Embryonic facial prominence (tissue), 1 donor: Measurements from ENCODE around the gene POC1A.

ENCODE experiments used
- DNase-seq: peaks from one replicate; pipeline ENCODE4 v3.0.0-alpha.2; 2016; ENCODE audit errors: extremely low spot score

Gene POC1A

DNA sequence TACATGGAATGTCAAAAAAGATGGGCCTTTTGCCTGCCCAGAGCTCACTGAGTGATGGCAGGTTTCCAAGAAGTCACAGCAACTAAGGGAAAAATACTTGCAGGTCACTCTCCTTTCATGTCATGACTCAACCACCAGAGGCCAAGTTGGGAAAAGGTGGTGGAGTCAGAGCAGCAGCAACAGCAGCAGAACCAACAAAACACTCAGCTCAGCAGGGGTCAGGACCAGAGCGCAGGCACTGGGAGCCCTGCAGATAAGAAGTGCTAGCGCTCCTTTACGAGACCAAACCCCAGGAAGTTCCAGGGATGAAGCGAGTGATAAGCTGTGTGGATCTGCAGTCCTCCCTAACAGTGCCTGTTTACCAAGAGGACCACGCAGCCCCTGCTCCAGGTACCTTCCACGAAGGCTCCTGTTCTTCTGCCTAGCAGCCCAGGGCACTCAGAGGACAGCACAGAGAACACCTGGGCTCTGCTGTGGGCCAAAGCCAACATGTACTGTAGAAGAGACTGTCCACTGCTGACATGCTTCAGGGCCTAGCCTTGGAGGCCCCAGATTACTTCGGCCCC lies 26.0 kb downstream of the POC1A start:
- DNase-seq, result no peak

DNA sequence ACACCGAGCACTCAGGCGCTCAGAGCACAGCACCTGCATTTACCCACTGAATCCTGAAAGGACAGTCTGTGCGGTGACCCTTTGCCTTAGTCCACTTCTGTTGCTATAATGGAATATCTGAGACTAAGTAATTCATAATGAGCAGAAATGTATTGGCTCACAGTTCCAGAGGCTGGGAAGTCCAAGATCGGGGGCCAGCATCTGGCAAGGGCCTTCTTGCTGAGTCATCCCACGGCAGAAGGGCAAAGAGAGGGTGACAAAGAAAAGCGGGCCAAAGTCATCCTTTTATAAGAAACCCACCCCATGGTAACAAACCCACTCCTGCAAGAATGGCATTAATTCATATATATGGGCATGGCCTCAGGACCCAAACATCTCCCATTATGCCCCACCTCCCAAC lies 27.7 kb downstream of the POC1A start:
- no peak for DNase-seq

DNA sequence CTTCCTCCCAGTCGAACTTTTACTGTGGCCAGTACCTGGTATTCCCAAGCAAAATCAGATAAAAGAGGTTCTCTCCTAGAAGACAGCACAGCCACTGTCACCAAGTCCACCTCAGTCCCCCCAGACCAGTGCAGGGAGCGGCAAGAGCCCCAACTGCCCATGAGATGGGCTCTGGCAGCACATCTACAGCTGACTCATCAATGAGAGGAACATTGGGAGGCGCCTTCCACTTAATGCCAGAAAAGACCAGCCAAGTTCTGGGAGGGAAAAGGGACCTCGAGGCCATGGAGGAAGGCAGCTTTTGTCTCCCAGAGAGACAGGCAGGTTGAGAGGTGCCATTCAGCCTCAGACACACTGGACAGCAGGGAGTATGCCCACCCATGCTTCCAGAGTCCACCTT lies 28.2 kb downstream of the POC1A start:
- DNase-seq, result no peak

DNA sequence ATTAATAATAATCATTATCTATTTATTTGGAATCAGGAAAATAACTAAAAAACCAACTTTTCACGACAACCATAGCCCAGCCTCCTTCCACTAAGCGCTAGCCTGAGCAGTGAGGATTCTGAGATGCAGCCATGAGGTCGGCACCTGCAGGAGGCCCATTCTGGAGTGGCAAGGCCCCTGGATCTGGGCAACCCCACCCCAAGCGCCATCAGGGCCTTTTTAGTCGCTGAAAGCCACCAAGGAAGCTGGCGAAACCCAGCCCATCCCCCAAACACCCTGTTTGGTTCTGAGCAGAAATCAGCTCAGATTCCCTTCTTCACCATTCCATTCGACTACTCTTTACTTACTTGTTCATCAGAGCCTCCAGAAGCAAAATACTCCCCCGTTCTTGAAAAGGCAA lies 29.5 kb downstream of the POC1A start:
- no peak for DNase-seq

DNA sequence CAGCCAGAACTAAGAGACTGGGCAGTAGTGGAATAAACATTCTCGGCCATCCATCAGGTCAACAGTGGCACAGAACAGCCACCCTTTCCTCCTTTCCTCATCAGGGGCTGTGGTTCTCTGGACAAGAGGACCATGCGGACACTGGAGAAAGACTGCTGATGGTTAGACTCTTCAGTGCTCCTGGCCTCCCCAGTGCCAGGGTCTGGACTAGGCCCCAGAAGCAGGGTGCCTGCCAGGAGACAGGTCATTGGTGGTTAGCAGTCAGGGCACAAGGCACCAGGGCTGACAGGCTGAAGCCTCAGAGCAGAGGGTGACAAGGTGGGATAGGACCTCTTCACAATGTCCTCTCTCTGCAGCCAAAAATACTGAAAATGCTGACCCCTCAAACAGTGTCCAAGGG lies 30.1 kb downstream of the POC1A start:
- DNase-seq, result no peak

DNA sequence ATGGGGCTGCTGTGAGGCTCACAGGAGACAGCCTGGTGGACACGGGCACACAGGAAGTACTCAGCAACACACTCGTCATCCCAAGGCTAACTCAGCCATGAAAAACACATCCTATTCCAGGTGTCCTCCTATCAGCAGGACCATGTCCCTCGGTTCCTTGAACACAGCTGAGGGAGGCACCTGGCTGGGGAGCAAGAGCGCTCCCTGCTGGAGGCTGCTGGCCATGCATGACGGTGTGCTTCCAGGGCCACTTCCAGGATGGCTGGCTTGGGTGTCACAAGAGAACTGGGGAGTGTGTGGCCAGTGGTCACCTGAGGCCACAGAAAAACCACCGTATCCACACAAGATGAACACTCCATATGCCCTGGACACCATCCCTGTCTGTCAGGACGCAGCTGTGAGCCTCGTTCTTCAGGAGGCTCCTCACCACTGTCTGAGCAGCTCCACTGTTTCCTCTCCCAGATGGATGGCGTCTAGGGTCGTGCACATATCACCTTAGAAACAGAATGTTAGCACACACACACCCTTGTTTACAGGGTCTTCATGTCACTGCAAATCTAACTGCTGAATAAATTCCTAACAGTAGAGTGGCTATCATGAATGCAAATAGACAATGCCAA lies 31.0 kb downstream of the POC1A start:
- DNase-seq, result no peak

DNA sequence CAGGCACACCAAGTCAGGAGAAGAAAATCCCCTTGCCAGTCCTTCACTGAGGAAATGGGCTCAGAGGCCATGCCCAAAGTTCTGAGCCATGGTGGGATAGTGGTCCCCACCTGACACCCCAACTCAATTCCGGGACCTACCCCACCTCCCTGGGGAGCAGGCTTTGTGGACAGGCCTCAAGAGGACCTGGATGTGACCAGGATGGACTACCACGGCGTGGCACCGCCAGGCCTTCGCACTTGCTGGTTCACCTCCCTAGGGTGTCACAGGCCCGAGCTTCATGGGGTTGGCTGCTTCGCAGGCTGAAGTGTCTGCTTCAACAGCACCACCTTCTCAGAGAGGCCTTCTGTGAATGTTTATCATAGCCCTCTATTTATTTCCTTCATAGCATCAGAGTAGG lies 31.7 kb downstream of the POC1A start:
- no peak for DNase-seq

DNA sequence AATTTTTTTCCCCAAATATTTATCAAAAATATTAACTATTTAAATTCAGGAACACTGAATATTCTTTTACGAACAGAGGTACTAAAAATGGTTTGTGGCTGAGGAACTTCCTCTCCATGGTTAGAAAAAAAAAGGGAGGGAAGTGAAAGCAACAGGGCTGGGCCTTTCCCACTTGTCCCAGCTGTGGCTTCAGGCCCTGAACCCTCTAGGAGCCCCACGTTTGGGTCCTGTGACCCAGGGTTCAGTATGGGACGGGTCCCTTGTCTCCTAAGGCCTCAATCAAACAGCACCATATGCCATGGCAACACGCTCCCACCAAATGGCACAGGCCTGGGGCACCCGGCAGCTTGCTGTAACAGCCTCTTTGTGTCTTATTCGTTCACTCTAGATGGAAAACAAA lies 32.4 kb downstream of the POC1A start:
- no peak for DNase-seq

DNA sequence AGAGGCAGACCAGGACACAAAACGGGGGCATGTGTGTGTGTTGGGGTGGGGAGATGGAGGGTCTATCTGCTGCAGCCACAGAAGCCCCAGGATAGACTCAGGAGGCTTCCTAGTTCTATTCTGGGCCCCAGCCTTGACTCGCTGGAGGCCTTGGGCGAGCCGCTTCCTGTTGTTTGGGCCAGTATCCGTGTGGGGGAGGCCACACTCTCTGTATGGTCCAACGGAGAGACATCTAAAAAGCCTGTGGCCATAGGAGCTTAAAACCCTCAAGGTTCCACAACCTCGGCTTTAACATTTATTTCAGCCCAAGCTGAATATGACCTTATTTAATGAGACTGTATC lies 32.8 kb downstream of the POC1A start:
- DNase-seq, result no peak

DNA sequence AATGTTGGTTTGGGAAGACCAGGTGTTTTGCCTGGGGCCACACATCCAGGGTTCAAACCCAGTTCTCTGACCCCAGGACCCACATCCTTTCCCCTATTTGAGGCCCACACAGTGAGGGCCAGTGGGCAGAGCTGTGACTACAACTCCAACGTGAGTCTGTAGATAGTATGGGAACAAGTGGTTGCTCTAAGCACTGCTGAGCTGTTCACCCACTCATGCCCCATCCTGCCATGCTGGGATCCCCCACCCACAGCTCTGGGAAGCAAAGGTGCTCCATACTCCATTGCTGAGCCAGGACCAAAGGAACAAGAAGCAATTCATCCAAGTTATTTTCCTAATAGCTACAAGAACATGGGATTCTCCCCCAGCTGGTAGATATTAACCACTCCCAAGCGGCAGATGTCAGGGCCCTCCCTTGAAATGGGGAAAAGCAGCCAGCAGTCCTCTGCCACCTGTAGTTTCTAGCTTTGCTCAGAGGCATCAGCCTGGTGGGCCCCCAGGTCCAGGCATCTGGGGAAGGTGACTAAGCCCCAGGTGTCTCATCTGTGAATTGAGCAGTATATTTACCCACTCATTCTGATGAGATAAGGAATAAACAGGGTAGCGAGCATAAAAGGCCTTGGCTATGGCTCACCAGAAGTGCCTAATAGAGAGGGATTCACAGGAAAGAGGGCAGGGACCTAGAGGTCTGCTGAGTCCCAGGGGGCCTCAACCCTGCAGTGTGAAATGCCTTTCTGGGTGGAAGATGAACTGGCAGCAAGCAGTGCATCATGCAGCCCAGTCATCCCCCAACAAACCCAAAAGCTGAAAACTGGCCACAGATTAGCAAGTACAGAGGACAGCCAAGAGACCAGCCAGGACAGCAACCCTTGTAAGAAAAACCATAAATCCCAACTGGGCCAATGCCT lies 33.4 kb downstream of the POC1A start:
- no peak for DNase-seq

DNA sequence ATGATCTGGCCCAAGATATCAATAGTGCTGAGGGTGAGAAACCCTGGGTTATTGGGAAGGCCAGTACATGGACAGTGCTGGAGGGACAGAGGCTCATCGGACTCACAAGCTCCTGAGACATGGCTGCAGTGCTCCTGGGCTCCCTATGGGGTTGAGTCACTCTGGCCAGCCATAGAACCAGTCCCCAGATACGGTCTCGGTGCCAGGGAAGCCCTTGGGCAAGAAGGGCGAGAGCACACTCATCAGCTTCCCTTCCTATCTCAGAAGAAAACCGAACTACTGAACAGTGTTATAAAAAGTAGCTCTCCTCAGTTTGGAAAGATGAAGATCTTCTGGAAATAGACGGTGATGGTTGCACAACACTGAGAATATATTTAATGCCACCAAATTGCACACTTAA lies 34.4 kb downstream of the POC1A start:
- no peak for DNase-seq

DNA sequence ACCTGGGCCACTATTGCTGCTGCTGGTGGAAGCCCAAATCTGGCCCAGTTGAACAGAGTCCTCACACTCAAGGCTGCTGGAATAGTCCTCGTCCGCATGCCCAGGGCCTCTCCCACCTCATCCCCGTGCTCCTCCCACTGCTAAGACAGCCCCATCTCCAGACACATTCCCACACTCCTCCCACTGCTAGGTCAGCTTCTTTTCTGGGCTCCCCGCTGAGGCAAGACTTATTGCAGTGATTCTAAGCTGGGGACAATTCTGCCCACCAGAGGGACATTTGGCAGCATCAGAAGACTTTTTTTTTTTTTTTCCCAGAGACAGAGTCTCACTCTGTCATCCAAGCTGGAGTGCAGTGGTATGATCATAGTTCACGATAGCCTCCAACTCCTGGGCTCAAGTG lies 35.1 kb downstream of the POC1A start:
- DNase-seq, result no peak

DNA sequence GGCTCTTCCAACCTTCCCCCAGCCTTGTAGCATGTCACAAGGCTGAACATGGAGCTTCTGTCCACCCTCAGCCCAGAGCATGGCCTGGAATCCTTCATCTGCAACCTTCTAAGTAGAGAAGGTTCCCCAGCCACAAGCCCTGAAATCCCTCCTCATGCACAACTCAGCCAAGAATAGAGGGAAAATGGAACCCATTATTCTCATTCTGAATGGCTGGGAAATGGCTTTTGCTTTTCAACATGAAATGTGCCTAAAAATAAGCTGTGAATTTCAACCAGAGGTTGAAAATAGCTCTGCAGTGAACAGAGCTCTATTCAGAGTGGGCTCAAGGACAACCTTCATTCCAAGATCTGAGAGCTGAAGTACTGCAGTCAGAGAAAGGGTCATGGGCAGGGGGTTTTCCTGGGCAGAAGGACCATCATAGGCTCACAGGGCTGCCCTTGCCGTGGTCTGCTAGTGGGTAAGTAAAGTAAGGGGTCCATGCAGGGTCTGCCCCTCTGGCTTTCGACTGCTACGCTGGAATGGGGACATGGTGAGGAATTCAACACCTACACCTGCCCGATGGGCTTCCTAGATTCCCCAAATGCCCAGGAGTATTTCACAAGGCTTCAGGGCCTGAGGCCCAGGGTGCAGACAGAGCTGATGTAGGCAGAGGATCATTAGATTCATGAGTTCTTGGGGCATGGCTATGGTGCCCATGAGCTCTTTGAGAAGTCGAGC lies 35.9 kb downstream of the POC1A start:
- DNase-seq, result no peak

DNA sequence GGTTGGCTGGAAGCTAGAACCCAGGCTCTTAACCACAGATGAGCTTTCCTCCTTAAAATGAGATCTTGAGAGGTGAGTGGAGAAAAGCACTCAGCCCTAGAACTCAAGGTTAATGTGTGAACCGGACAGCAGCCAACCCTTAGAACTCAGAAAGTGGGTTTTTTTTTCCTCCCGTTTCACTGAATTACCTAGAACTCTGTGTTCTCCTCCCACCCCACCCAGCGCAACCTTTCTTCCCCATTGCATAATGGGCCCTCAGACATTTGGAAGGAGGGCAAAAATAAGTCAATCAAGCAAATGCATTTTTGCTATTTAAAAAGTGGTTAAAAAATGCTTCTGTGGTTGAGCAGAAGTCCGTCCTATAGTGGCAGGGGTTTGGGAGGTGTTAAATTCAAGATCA lies 36.7 kb downstream of the POC1A start:
- DNase-seq, result no peak

DNA sequence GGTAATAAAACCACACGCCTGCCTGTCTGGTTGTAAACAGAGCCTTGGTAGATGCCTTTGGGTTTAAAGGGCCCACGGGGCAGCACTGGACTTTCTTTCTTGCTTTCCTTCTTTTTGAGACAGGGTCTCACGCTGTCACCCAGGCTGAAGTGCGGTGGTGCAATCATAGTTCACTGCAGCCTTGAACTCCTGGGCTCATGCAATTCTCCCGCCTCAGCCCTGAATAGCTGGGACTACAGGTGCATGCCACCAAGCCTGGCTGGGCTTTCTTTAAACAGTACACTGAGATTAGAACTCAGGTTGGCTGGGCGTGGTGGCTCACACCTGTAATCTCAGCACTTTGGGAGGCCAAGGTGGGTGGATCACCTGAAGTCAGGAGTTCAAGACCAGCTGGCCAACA lies 42.2 kb downstream of the POC1A start:
- DNase-seq, result no peak

DNA sequence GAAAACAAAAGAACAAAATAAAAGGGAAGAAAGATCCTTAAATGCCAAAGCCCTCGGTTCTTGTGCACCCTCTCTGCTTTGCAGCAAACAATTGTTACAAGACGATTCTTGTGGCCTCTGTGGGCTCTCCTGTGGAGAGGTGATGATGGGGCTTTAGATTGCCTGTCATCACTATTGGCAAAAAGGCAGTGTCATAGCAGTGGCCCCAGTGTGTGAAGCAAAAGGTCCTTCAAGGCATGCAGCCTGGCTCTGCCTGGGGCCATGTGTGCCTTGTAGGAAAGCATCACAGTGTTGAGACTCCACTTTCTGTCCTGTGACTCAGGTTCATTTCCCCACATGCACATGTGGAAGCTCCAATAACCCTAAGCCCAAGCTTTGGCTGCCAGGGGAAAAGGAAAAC lies 43.7 kb downstream of the POC1A start:
- DNase-seq, result no peak

DNA sequence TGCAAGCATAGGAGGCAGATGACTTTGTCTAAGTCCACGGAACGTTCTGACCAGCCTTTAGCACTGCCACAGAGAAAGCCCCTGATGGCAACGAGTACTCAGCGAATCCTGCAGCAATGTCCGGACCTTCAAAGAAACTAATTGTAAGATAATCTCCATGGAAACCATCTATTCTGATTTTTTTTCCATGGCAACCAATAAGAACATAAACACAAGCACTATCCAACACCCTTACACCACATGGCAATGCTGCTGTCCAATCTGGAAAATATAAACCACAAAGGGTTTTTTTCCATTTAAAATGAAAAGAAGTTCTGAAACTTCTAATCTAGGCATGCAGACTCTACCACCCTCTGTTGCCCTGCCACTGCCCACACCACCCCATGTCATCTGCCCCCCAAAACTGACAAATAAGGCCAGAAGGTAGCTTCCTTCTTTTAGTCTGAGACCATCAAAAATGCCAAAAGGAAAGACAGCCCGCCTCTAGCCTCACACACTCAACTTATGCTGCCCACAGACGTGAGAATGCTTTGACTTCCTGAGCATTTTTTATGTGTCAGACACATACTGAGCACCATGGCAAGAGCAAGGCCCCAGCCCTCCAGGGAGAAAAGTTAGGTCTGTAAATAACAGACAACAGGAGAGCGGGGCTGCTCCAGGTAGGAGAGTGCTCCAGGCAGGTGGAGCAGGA lies 44.5 kb downstream of the POC1A start:
- DNase-seq, result peak; percentile 52

DNA sequence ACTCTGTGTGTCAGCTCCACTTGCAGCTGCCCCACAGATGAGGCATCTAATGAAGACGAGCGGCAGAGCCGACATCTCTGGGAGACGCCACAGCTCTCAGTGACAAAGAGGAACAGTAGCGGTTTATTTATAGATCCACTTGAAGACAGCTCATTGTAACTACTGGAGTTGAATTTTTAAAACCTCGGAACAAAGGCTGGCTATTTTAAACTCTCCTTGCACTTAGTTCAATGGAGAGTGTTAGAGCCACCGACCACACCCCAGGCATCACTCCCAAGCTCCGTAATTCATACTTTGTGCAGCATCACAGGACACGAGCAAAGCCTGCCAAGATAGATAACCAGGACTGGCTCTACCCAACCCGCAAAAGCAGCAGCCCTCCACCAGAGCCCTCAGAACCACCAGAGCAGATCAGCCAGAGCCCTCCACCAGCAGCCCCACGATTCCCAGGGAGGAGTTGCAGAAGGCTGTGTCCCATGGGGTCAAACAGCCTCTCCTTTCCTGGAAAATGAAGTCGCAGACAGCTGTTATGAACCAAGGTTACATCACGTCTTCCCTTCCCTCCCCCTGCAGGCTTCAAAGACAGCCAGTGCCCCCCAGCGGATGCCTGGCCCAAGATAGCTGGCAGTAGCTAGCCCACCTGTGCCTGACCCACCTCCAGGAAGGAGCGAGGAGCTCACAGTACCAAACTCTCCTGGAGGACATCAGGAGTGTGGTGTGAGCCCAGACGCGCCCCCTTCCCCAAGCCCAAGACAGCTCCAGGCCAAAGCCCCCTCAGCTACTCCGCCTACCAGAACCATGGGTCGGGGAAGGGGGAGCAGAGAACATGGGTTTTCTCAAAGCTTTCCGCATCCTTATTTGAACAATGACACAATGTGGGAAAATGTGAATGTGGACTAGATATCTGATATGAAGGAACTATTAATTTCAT lies 45.7 kb downstream of the POC1A start:
- no peak for DNase-seq

DNA sequence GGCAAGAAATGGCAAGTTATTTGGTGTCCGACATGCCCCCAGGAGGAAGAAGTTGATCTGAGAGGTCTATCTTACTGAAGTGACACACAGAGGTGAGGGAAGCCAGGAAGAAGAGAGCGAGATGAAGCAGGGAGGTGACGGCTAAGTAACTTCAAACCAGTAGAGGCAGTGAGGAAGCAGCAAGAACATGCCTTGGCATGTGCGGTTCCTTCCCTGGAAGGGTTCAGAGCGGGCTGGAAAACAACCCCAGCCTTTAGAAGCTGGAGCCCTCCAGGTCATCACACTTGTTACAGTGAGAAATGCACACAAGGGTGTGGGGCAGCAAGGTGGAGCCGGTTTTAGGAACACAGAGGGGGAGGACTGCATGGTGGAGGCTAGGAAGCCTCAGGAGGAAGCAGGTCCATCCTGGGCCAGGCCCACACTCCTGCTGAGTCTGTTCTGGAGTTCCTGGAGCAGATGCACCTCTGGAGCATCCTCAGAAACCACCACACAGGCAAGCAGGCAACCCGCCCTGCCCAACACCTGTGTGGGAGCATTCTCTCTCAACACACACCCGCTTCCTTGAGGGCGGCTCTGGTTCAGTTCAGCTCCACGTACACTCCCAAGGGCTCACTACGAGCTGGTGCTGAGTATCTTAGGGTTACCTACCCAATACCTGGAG lies 47.1 kb downstream of the POC1A start:
- no peak for DNase-seq
